Naive thymus-derived CD8-positive, alpha-beta T cell (primary cell): ENCODE data around the gene RUNX3. TPM values are rescaled to one million over a fixed set of nuclear protein-coding genes. Genes with fewer than 3 reads are reported as not detected.

ENCODE experiments used
- ATAC-seq, 2 donors: fragments of 150-1000 bp; cut with Tn5 transposase in 1 of 2; sonication (Bioruptor Pico), chemical (Tn5 transposase) in 1 of 2; 1 replicate in 1 of 2; 2 replicates in 1 of 2; pipeline ENCODE4 v1.10.0; 2021; ENCODE audit warnings: mild to moderate bottlenecking in 2 of 2, moderate library complexity in 2 of 2
- POLR2A ChIA-PET: fragments of 350-600 bp; sonication (Branson Sonifier 250); formaldehyde crosslinking; loops from one replicate; lab custom pipeline; 2021; ENCODE audit warnings: antibody characterized with exemption; lab: Charles Lee
- DNase-seq, 10 donors: peaks; one replicate each; pipeline versions ENCODE4 v3.0.0 to v3.0.0-alpha.2; 2020 to 2022
- H3K27ac Mint-ChIP-seq, 10 donors: one replicate each; pipeline ENCODE4 v1.8.0; 2020 to 2022; ENCODE audit warnings: mild to moderate bottlenecking in 10 of 10, mixed read lengths in 10 of 10, moderate library complexity in 4 of 10, inconsistent platforms in 1 of 10
- H3K27me3 Mint-ChIP-seq, 5 donors: one replicate each; pipeline ENCODE4 v1.8.0; 2021 to 2022; ENCODE audit warnings: mixed read lengths in 5 of 5
- H3K36me3 Mint-ChIP-seq, 3 donors: one replicate each; pipeline ENCODE4 v1.8.0; 2020 to 2022; ENCODE audit warnings: mixed read lengths in 3 of 3, mild to moderate bottlenecking in 2 of 3, inconsistent platforms in 1 of 3
- H3K4me1 Mint-ChIP-seq, 4 donors: one replicate each; pipeline ENCODE4 v1.8.0; 2021 to 2022; ENCODE audit warnings: mixed read lengths in 4 of 4
- H3K4me3 Mint-ChIP-seq, 10 donors: one replicate each; pipeline ENCODE4 v1.8.0; 2020 to 2022; ENCODE audit warnings: mild to moderate bottlenecking in 10 of 10, mixed read lengths in 10 of 10, moderate library complexity in 6 of 10, inconsistent platforms in 1 of 10
- H3K9me3 Mint-ChIP-seq, 9 donors: one replicate each; pipeline ENCODE4 v1.8.0; 2020 to 2022; ENCODE audit warnings: mixed read lengths in 9 of 9, mild to moderate bottlenecking in 3 of 9, inconsistent platforms in 1 of 9, moderate library complexity in 1 of 9
- polyA plus RNA-seq, 3 donors: library from polyadenylated mRNA; unstranded; fragments of 300-500 nt; fragmentation: Illumina TruSeq; gene quantifications; one replicate each; pipeline ENCODE4 v1.2.3, GENCODE V29; 2021
- total RNA-seq, 8 experiments: library from RNA in 2 of 8; stranded (reverse) in 2 of 8; gene quantifications; one replicate each; pipeline ENCODE4 v1.2.3 and lab custom pipeline; 2021 to 2026

RUNX3 gene
- total and polyA plus RNA-seq, 5 experiments from 2014 or later: 22.0 to 95.3 (median 64.0) TPM

- Mint-ChIP-seq H3K27me3 (no peaks in the 10 kb centered on the region), H3K4me3 (peak overlapping the region; percentile 89 to 99 (median 98)), H3K9me3 (no peaks in the 10 kb centered on the region), H3K36me3 (peaks cover 4 to 57% (median 16%) of the 10 kb centered on the region in 3 donors), H3K4me1 (peaks cover 34 to 74% (median 73%) of the 10 kb centered on the region in 4 donors), H3K27ac (peak overlapping the region; percentile 88 to 100 (median 98))
- ATAC-seq: no peak
- DNase-seq: peak in 1 of 10 donors; percentile 35
- POLR2A ChIA-PET: interaction anchor here (0.6 to 11.0 kb wide), 15 partner anchors 9 to 608 kb away, joined by 3 to 290 read pairs (median 10); partner anchors contain the start of gene SYF2
Measured at GRCh38 chr1:24926563-24927249, 3.4 kb downstream of the RUNX3 start.

DNA sequence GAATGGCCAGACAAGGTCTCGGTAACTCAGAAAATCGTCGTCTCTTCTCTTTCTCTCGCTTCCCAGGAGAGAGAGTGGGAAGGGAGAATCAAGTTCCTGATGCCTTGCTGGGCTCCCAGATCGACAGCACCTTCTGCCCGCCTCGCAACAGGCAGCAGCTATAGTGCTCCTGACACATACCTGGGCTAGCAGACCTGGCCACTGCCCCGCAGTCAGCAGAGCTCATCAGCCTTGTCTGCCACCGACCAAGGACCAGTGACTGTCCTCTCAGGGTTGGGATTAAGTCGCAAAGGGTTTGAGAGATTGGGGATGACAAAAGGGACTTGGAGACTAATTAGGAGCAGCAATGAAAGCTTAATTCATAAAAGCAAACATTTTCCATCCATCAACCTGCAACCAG lies 4.1 kb downstream of the RUNX3 start:
- no peak for DNase-seq
- H3K4me3 Mint-ChIP-seq: peak overlapping the region; percentile 78 to 99 (median 98)
- no peak for ATAC-seq
- peak overlapping the region; percentile 88 to 100 (median 98) for H3K27ac Mint-ChIP-seq
- no peaks in the 10 kb centered on the region for H3K9me3 Mint-ChIP-seq
- H3K27me3 Mint-ChIP-seq: no peaks in the 10 kb centered on the region
- peaks cover 4 to 64% (median 17%) of the 10 kb centered on the region in 3 donors for H3K36me3 Mint-ChIP-seq
- POLR2A ChIA-PET: interaction anchor here (0.6 to 11.0 kb wide), 13 partner anchors 8 to 175 kb away, joined by 3 to 290 read pairs (median 9); no protein-coding TSS in a partner anchor
- peaks cover 33 to 74% (median 71%) of the 10 kb centered on the region in 4 donors for H3K4me1 Mint-ChIP-seq

GRCh38 chr1:24925082-24925779 lies 4.8 kb downstream of the RUNX3 start:
- ATAC-seq: peak; percentile 59 to 72
- H3K4me3 Mint-ChIP-seq: peak overlapping the region; percentile 78 to 99 (median 98)
- H3K27me3 Mint-ChIP-seq: no peaks in the 10 kb centered on the region

DNA sequence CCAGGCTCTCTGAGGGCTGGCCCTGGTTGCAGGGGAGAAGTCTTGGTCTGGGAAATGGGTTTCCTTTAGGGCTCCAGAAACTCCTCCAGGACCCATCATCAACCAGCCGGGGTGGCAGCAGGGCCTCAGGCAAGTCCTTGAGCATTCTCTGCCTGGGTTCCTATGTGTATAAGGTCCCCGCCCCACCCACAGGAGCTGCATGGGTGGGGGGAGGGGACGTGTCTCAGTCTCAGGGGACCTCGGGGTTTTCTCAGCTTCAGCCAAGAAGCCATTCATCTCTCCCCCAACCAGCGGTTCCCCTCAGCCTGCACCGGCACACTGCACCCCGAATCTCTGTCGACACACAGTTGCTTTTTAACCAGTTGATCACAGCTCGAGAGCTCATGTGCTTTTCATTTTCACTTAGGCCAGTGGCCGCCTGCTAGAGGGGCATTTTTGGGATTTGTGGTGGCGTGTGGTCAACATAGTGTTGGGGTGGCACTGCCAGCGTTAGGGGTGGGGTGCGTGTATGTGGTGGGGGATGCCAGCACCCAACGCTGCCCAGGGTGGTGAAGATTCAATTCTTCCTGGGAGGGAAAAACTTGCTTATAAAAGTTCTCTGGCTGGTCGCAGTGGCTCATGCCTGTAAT lies 6.5 kb downstream of the RUNX3 start:
- DNase-seq (peak in 1 of 10 donors; percentile 37), ATAC-seq (no peak)
- Mint-ChIP-seq H3K36me3 (peaks cover 4 to 85% (median 19%) of the 10 kb centered on the region in 3 donors), H3K27me3 (no peaks in the 10 kb centered on the region), H3K9me3 (no peaks in the 10 kb centered on the region), H3K4me3 (peak overlapping the region; percentile 56 to 89 (median 76)), H3K4me1 (peaks cover 40 to 88% (median 85%) of the 10 kb centered on the region in 4 donors), H3K27ac (peak overlapping the region; percentile 45 to 100 (median 97))
- POLR2A ChIA-PET: interaction anchor here (0.8 to 11.0 kb wide), 3 partner anchors 14 to 76 kb away, joined by 3 to 290 read pairs (median 5); no protein-coding TSS in a partner anchor

More at GRCh38 chr1:24925082-24925779, 4.8 kb downstream of the RUNX3 start:
- Mint-ChIP-seq H3K4me1 (peaks cover 36 to 75% (median 72%) of the 10 kb centered on the region in 4 donors), H3K27ac (peak overlapping the region; percentile 88 to 100 (median 98)), H3K9me3 (no peaks in the 10 kb centered on the region), H3K36me3 (peaks cover 4 to 72% (median 17%) of the 10 kb centered on the region in 3 donors)
- DNase-seq: peak; percentile 68 to 92 (median 82)
- POLR2A ChIA-PET: interaction anchor here (0.6 to 11.0 kb wide), 15 partner anchors 8 to 876 kb away, joined by 3 to 290 read pairs (median 4); no protein-coding TSS in a partner anchor

DNA sequence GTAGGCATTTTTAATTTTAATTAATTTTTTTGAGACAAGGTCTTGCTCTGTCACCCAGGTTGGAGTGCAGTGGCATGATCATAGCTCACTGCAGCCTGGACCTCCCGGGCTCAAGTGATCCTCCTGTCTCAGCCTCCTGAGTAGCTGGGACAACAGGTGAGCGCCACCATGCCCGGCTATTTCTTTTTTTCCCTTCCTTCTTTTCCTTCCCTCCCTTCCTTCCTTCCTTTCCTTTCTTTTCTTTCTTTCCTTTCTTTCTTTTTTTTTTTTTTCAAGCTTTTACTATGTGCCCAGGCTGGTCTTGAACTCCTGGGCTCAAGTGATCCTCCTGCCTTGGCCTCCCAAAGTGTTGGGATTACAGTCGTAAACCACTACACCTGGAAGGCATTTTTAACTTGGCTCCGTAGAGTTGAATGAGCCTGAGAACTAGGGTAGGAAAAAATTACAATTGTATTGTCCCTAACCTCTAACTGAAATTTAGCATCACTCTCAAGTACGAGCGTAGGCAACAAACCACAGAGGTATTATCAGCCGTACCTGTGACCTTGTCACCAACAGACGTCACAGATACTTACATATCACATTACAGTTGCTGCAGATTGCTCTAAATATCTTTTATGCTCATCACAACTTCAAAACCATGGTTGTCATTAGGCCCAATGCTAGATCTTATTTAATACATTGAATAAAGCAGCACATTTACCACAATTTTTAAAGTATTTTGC lies 8.0 kb downstream of the RUNX3 start:
- DNase-seq: peak in 4 of 10 donors; percentile 52 to 59 (median 58)
- Mint-ChIP-seq H3K9me3 (no peaks in the 10 kb centered on the region), H3K27ac (peak overlapping the region; percentile 88 to 100 (median 98)), H3K36me3 (peaks cover 0 to 95% (median 21%) of the 10 kb centered on the region in 3 donors), H3K27me3 (no peaks in the 10 kb centered on the region), H3K4me3 (peak overlapping the region; percentile 28 to 89 (median 74)), H3K4me1 (peaks cover 42 to 92% (median 87%) of the 10 kb centered on the region in 4 donors)
- POLR2A ChIA-PET: interaction anchor here (0.7 to 11.0 kb wide), 4 partner anchors 12 to 101 kb away, joined by 3 to 290 read pairs (median 4); no protein-coding TSS in a partner anchor
- ATAC-seq: peak; percentile 21 to 61

- no peak for DNase-seq
- H3K4me3 Mint-ChIP-seq: peak overlapping the region in 5 of 10 donors; percentile 10 to 69 (median 47)
- no peaks in the 10 kb centered on the region for H3K27me3 Mint-ChIP-seq
- no peak for ATAC-seq
- H3K9me3 Mint-ChIP-seq: no peaks in the 10 kb centered on the region
- POLR2A ChIA-PET: interaction anchor here (0.7 to 11.0 kb wide), 3 partner anchors 12 to 102 kb away, joined by 3 to 290 read pairs (median 4); no protein-coding TSS in a partner anchor
- peak overlapping the region; percentile 57 to 100 (median 84) for H3K27ac Mint-ChIP-seq
- peaks cover 42 to 91% (median 87%) of the 10 kb centered on the region in 4 donors for H3K4me1 Mint-ChIP-seq
- peaks cover 0 to 89% (median 17%) of the 10 kb centered on the region in 3 donors for H3K36me3 Mint-ChIP-seq
Measured at GRCh38 chr1:24921412-24921811, 8.7 kb downstream of the RUNX3 start.

DNA sequence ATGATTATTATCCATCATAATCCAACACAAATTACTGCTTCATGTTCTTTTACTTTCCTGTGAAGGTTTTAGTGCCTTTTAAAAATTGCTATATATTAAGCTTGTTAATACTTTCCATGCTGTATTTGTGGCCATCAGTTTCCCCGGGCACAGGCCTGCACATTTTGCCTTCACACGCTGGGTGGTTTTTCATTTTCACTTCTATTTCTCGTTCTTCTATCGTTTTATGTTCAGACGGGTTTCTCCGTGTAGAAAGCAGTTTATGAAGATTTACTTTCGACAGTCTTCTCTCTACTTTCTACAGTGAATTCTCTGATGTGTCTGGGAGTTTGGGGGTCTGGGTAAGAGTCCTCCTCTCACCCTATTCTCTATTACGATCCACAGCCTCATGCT lies 9.5 kb downstream of the RUNX3 start:
- no peak for DNase-seq
- H3K4me3 Mint-ChIP-seq: peak overlapping the region in 3 of 10 donors; percentile 38 to 65 (median 62)
- H3K36me3 Mint-ChIP-seq: peaks cover 0 to 84% (median 11%) of the 10 kb centered on the region in 3 donors

DNA sequence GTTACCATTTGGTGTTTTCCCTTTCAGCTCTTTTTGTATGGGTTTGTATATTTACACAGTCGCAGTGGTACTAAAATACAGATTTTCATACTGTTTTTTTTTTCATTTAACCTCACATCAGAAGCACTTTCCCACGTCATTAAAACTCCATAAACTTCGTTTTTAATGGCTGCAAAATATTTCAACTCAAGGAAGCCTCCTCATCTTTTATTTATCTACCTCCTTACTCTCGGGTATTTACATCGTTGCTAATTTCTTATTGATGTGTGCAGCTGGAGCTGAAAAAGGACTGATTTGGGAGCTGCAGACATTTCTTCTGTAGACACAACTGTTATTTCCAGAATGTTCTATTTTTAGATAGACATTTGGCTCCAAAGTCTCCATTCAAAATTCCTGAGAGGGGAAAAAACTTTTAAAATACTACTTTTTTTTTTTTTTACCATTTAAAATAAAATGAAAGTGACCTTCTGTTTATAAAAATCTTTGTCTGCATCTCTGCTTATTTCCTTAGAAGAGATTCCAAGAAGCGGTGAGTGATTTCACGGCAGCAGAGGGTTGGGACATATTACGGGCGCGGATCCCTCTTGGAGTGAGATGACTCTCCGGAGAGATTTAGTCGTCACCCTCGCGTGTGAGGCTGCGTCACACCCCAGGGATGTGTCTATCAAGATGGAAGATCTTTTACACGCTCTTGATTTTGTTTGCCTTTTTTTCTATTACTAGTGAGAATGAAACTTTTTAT lies 10.1 kb downstream of the RUNX3 start:
- H3K9me3 Mint-ChIP-seq: no peaks in the 10 kb centered on the region
- H3K4me1 Mint-ChIP-seq: peaks cover 33 to 91% (median 87%) of the 10 kb centered on the region in 4 donors
- H3K4me3 Mint-ChIP-seq: peak overlapping the region in 4 of 10 donors; percentile 38 to 65 (median 56)
- POLR2A ChIA-PET: interaction anchor here (4.7 kb wide), 1 partner anchor 8 kb away, joined by 35 read pairs; the partner anchor contains the start of gene RUNX3
- DNase-seq (no peak), ATAC-seq (no peak)
- peaks cover 0 to 84% (median 10%) of the 10 kb centered on the region in 3 donors for H3K36me3 Mint-ChIP-seq
- H3K27ac Mint-ChIP-seq: peak overlapping the region; percentile 15 to 100 (median 84)
- no peaks in the 10 kb centered on the region for H3K27me3 Mint-ChIP-seq

More for the DNA sequence above, 9.5 kb downstream of the RUNX3 start:
- Mint-ChIP-seq H3K27ac (peak overlapping the region; percentile 11 to 100 (median 86)), H3K27me3 (no peaks in the 10 kb centered on the region), H3K4me1 (peaks cover 34 to 91% (median 87%) of the 10 kb centered on the region in 4 donors), H3K9me3 (no peaks in the 10 kb centered on the region)
- no peak for ATAC-seq
- POLR2A ChIA-PET: interaction anchor here (1.6 to 11.0 kb wide), 3 partner anchors 8 to 103 kb away, joined by 4 to 290 read pairs (median 35); partner anchors contain the start of gene RUNX3

GRCh38 chr1:24918995-24919605 lies 11.0 kb downstream of the RUNX3 start:
- Mint-ChIP-seq H3K27me3 (no peaks in the 10 kb centered on the region), H3K4me3 (peak overlapping the region in 2 of 10 donors; percentile 24 to 33), H3K27ac (peak overlapping the region; percentile 19 to 100 (median 85)), H3K9me3 (no peaks in the 10 kb centered on the region), H3K4me1 (peaks cover 32 to 88% (median 86%) of the 10 kb centered on the region in 4 donors), H3K36me3 (peaks cover 0 to 81% (median 5%) of the 10 kb centered on the region in 3 donors)
- DNase-seq: no peak
- POLR2A ChIA-PET: interaction anchor here (0.6 to 4.7 kb wide), 4 partner anchors 9 to 21 kb away, joined by 3 to 35 read pairs (median 4); partner anchors contain the start of gene RUNX3
- ATAC-seq: no peak

DNA sequence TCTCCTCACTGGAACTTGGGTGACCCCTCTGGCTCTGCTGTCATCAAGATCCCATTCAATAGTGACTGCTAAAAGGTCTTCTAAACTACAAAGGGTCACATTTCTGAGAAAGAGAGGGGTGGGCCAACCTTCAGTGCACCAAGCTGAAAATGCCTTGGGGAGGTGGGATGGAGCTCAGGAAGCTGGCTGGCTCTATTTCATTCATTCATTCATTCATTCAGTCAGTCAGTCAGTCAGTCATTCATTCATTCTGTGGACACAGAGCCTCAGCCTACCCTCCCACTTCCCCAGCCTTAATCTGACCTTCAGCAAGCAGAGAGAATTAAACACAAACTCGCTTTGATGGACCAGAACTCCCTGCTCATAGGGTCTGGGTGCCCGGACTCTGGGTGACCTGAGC lies 11.7 kb downstream of the RUNX3 start:
- H3K27ac Mint-ChIP-seq: peak overlapping the region; percentile 47 to 100 (median 86)
- no peaks in the 10 kb centered on the region for H3K27me3 Mint-ChIP-seq
- peaks cover 0 to 77% (median 5%) of the 10 kb centered on the region in 3 donors for H3K36me3 Mint-ChIP-seq
- peak overlapping the region in 6 of 10 donors; percentile 21 to 68 (median 30) for H3K4me3 Mint-ChIP-seq
- ATAC-seq (no peak), DNase-seq (no peak)
- H3K4me1 Mint-ChIP-seq: peaks cover 29 to 88% (median 82%) of the 10 kb centered on the region in 4 donors
- POLR2A ChIA-PET: interaction anchor here (0.8 to 4.7 kb wide), 3 partner anchors 8 to 22 kb away, joined by 3 to 35 read pairs (median 3); partner anchors contain the start of gene RUNX3
- H3K9me3 Mint-ChIP-seq: no peaks in the 10 kb centered on the region
